Fibroblast of peridontal ligament (primary cell): ENCODE measurements around the gene SLC39A2.
A peak's percentile ranks its signal among the peaks of the same experiment; 100 is the strongest.

Experiments
- DNase-seq: peaks from one replicate; pipeline ENCODE4 v3.0.0-alpha.2; 2010; ENCODE audit errors: extremely low read depth

SLC39A2 gene

DNA sequence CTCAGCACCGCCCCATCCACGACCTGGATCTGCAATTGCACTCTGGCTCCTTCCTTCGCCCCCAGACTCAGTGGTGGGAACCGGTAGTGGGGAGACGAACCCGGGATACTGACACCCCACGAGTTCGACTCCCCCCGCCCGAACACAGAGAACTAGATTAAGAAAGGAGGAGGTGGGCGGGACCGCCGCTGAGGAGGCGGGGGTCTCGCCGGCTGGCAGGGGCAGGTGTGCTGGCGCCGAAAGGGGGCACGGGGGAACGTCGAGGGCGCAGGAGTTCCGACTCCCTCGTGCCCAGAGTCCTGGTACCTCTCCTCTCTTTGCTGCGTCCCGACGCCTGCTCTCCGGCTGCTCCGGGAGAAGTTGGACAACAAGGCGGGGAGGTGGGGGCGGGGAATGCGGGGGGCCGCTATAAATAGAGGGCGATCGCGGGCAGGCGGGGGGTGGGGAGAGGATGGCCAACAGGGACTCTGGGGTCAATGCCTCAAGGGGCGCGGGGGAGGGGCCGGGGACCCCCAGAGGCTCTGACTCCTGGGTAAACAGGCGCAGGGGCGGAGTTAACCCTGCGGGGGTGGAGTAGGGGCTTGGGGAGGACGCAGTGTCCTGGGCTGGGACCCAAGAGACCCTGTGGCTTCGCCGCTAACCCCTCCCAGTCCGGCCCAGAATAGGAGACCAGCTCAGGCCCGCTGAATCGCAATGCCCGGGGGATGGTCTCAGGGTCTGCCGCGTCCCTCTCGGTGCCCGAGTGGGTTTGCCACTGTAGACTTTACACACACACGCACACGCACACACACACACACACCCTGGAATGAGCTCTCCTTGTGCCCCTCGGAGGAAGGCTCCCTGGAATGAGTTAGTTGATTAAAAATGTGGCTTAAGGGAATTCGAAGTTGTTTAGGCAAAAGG is 26.5 kb downstream of the SLC39A2 start:
- no peak for DNase-seq

DNA sequence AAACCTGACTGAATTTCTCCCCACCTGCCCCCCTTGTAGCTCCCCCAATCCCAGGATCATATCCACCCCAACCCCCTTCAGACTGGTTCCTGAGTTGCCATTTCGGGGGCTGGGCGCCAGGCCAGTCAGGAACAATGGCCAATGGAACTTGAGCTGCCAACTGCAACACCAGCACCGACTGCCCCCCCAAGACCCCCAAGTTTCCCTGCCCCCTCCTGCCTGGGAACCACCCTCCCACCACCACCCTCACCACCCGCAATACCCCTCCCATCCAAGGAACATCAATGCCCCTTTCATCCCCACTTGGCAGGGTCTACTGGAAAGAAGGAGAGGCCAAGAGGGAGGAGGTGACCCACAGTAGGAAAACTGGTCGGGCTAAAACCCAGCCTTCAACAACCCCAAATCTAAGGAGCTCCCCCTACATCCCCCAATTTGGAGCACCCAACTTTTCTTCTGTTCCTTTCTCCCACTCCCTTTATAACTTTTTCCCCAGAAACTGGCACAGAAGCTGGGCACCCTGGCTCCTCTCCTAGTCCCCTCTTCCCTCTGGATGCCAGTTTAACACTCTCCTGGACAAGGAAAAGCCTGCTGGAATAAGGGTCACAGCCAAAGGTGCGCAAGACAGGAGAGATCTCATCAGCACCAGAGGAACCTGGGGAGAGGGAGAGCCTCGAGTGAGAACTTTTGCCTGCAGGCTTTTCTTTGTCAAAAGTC is 27.3 kb downstream of the SLC39A2 start:
- no peak for DNase-seq

GRCh38 chr14:21026988-21027315 is 27.9 kb downstream of the SLC39A2 start:
- DNase-seq = no peak

DNA sequence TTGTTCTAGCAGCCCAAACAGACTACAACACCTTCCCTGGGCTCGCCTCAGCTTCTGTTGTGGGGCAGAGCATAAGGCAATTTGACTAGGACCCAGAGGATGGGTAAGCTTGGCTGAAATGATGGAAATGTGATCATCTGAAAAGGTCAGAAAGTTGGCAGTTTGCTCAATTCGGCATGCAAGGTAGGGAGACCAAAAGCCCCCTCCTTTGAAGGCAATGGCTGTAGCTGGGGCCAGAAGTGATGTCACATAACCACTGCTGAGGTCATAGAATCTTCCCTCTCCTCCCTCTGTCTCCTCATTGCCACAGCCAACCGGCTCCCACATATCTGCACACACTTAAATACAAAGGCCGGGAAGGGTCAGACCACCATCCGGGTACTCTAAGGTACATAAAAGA is 30.8 kb downstream of the SLC39A2 start, which contains the start of gene TPPP2:
TSS of gene TPPP2 (plus strand) at position 301 of the 400 bp plus-strand sequence. CDS start 365 bp downstream, outside the sequence.
- DNase-seq = no peak

DNA sequence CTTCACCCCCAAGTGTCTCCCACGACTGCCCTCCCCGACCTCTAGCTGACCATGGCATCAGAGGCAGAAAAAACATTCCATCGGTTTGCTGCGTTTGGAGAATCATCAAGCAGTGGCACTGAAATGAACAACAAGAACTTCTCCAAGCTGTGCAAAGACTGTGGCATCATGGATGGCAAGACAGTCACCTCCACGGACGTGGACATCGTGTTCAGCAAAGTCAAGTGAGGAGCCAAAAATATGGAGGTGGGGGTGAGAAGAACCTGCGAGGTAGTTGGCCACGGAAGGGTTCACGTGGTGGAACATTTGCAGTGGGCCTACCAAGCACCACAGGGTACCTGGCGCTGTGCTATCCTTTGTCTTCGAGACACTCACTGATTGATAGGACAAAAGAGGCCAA is 31.4 kb downstream of the SLC39A2 start:
- DNase-seq = no peak

DNA sequence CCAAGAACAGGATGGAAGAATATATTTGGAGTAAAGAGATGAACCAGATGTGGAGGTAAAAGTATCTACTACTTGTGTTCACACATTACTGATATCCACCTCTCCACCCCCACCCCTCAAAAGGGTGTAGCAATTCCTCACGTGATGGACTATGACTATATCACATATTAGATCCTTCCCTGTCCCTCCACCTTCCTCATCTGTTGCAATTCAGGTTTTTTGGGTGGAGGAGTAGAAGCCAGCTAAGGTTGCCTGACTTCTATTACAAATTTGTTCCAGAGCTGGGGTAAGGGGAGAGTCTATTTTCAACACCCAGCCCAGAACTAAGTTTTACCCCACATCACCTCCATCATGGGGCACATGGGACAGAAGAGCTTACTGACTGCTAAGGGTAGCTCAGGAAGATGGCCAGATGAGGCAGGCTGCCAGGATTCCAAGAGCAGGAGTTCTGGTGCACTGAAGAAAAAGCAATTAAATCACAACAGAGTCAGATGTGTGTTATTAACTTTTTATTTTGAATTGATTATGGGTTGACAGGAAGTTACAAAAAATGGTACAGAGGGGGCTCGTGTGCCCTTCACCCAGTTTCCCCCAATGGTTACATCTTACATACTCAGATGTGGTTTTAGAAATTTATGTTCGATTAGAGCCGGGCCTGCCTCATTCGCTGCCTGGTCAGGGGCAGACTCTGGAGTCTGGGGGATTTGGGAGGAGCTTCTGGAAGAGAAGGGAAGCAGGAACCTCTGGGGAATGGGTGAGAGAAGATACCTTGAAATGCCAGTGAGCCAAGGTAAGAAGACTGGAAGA is 33.4 kb downstream of the SLC39A2 start:
- no peak for DNase-seq

DNA sequence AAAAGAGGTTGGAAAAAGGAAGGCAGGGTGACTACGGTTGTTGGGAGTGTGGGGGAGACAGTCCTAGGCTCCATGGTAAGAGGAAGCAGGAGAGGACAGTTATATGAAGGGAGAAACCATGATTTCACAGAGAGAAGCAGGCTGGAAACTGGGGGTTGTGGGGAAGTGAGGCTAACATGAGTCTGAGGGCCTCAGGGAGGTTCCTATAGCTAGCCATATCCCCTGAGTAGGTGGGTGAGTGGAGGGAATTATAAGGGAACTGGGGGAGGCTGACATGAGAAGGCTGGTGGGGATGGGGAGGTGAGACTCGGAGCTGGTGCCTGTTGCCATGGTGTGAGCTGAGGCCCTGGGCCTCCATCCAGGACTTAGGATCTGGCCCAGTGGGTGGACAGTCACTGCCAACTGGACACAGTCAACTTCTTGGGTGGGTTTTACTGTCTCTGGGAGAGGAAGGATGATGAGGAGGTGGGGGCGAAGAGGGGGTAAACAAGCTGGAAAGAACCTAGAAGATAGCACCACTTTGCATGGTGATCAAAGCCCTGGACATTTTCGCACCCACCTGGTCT is 34.1 kb downstream of the SLC39A2 start:
- no peak for DNase-seq

DNA sequence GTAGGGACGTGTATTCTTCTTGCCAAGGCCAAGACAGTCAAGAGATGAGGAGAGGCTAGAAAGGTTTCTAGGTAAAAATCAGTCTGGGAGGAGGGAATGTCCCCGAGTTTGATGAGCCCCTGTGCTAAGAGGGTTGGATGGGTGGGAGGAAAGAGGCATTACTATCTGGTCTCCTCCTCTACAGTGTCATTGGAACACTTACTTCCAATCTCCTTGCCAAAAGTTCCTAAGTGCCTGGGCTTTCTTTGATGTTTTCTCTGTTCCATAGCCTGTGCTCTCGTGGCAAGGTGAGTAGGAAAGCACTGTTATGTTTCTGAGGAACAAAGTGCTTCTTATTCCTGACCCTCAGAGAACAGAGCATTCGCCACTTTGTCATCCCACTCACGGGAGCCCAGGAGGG is 35.6 kb downstream of the SLC39A2 start, which contains the start of gene RNASE13:
TSS of gene RNASE13 (minus strand) at position 101 of the 400 bp plus-strand sequence. CDS start 519 bp downstream, outside the sequence.
- no peak for DNase-seq

GRCh38 chr14:21036751-21037150 is 37.7 kb downstream of the SLC39A2 start:
- DNase-seq = no peak

GRCh38 chr14:21037156-21037555 is 38.1 kb downstream of the SLC39A2 start:
- no peak for DNase-seq

DNA sequence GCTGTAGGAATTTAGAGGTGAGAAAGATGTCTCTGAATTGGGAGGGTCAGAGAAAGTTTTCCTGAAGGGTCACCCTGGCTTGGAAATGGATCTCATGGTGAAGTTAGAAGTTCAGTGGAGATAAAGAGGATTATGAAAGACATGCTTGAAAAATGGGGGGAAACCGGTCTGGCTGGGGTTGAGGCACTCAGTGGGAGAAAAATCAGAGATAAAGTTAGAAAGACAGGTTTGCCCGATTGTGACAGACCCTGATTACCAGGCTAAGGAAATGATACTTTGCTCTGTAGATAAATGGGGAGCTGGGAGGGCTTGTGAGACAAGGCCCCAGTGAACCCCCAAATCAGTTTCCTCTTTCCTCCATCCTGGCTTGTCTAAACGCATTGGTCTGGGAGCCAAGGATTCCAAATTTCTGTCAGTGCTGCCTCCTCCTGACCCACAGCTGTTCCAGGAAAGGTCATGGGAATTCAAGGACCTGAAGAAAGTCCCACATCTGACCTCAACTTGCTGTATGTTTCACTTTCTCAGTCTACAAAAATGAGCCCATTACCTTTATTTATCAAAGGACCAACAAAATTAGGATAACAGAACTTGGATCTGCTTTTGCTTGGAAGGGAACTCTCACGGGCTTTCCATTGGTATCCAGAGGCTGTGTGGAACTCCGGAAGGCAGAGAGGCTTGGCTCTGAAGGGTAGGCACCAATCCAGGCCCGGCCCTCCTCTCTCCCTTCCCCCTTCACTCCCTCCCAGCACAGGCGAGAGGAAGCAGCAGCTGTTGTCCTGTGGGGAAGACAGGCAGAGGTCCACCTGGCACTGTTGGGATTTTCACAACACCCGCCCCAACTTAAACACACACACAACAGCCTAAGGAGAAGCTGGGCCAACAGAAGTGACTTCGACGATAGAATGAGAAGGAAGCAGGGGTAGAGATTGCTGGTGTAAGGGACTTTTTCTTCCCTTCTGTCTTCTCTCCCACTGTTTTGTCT is 39.6 kb downstream of the SLC39A2 start:
- DNase-seq = peak; percentile 49

- DNase-seq = peak; percentile 81
These were observed 40.7 kb downstream of the SLC39A2 start for GRCh38 chr14:21039585-21040369.

DNA sequence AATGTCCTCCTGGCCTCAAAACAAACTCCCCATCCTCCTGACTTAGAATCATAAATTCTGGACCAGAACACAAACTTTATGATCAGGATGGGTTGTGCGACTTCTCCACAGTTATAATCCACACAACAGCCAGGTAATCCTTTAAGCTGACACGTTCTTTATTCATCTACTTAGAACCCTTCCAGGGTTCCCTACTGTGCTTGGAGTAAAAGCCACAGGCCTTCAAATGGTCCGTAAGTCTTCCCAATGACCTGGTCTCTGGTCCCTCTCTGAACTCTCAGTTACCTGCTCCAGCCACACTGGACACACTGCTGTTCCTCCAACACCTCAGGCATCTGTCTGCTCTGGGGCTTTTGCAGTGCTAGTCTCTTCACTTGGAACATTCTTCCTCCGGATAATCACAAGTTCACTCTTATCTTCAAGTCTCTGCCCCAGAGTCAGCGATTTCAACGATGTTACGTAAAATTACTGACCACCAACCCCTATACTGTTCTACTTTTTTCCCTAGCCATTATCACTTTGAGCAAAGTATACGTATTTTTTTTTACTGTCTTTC is 41.4 kb downstream of the SLC39A2 start:
- no peak for DNase-seq

DNA sequence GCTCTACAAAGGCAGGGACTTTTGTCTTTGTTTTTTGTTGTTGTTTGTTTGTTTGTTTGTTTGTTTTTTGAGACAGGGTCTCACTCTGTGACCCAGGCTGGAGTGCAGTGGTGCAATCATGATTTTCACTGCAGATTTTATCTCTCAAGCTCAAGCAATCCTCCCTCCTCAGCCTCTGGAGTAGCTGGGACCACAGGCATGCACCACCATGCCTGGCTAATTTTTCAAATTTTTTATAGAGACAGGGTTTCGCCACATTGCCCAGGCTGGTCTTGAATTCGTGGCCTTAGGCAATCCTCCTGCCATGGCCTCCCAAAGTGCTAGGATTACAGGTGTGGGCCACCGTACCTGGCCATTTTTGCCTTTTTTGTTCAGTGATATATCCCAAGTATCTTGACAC is 41.8 kb downstream of the SLC39A2 start:
- DNase-seq = peak; percentile 15

- DNase-seq = peak; percentile 41
These were observed 42.8 kb downstream of the SLC39A2 start, which contains the start of gene RNASE7 for GRCh38 chr14:21041676-21042433. Gene RNASE7, plus strand, starts transcription at chr14:21042362. Its CDS starts 631 bp downstream, at chr14:21042993.

DNA sequence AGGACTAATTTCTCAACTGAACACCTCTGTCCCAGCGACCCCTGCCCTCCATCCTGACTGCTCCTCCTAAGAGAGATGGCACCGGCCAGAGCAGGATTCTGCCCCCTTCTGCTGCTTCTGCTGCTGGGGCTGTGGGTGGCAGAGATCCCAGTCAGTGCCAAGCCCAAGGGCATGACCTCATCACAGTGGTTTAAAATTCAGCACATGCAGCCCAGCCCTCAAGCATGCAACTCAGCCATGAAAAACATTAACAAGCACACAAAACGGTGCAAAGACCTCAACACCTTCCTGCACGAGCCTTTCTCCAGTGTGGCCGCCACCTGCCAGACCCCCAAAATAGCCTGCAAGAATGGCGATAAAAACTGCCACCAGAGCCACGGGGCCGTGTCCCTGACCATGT is 43.8 kb downstream of the SLC39A2 start:
- DNase-seq = no peak

- no peak for DNase-seq
These were observed 44.4 kb downstream of the SLC39A2 start for GRCh38 chr14:21043387-21043973.

GRCh38 chr14:21043974-21044618 is 45.0 kb downstream of the SLC39A2 start:
- DNase-seq = no peak
